Upper lobe of left lung (tissue), 4 donors: ENCODE results near the gene MEIS1.

Experiments used
- EP300 ChIP-seq, 4 donors: sonication (generic); formaldehyde crosslinking; IDR thresholded peaks; one replicate each; pipeline ENCODE4 v1.5.1; 2017; ENCODE audit warnings: antibody characterized with exemption in 4 of 4, control low read depth in 2 of 4
- POLR2A ChIP-seq, 4 donors: fragments of 450-650 bp; IDR thresholded peaks; one replicate each; pipeline ENCODE4 v1.5.1; 2016 to 2017; ENCODE audit warnings: antibody characterized with exemption in 4 of 4, mild to moderate bottlenecking in 2 of 4
- TF ChIP-seq, protein P1 (sequence below), 6 experiments: fragments of 450-650 bp in 4 of 6; fragments of 200-600 bp in 2 of 6; sonication (generic) in 2 of 6; IDR thresholded peaks; one replicate each; pipeline ENCODE4 v1.5.1; 2016 to 2019; ENCODE audit warnings: antibody characterized with exemption in 6 of 6

DNA sequence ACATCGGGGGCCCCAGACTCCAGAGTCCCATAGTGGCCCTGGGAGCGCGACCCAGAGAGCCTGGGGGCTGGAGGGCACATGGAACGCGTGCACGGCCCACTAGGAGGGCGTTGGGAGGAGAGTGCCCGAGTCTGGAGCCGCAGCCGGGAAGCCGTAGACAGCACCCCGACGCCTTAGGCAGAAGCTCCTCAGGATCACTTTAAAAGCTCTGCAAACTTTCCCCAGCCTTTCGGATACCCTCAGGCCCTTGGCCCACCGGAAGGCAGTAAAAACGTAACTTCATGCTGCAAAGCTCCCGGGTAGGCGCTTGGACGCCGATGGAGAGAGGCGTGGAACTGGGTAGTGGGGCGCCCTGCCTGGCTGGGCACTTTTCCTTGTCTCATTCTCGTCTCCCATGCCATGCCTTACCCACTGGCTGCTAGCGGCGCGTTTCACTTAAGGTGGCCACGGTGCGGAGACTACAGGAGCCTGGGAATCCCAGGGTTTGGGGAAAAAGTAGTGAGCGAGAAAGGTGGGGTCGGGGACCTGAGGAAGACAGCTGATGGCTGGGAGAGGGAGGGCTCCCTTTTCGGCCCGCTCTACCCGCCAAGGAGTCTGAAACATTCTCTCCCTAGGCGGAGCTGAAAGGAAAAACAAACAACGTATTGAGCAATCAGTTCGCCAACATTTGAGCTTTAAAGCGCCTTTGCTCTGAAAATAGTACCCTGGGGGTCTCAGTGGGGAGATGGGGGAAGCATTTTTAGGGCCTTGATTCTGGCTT, 141.8 kb downstream of the MEIS1 start:
- TF ChIP-seq EP300 (IDR thresholded peaks at IDR 0.05) = no peak
- TF ChIP-seq, protein P1, sequence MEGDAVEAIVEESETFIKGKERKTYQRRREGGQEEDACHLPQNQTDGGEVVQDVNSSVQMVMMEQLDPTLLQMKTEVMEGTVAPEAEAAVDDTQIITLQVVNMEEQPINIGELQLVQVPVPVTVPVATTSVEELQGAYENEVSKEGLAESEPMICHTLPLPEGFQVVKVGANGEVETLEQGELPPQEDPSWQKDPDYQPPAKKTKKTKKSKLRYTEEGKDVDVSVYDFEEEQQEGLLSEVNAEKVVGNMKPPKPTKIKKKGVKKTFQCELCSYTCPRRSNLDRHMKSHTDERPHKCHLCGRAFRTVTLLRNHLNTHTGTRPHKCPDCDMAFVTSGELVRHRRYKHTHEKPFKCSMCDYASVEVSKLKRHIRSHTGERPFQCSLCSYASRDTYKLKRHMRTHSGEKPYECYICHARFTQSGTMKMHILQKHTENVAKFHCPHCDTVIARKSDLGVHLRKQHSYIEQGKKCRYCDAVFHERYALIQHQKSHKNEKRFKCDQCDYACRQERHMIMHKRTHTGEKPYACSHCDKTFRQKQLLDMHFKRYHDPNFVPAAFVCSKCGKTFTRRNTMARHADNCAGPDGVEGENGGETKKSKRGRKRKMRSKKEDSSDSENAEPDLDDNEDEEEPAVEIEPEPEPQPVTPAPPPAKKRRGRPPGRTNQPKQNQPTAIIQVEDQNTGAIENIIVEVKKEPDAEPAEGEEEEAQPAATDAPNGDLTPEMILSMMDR (IDR thresholded peaks at IDR 0.05) = no peak
- no peak for TF ChIP-seq POLR2A (IDR thresholded peaks at IDR 0.05)
